H9 (cell line): ENCODE data around the gene SMIM41. TPM values are rescaled to one million over a fixed set of nuclear protein-coding genes. Genes with fewer than 3 reads are reported as not detected.

Source experiments
- DNase-seq: peaks from one replicate; pipeline ENCODE4 v3.0.0-alpha.2; 2017
- H2AFZ ChIP-seq: one replicate; pipeline ENCODE4 v1.6.1; 2013; ENCODE audit warnings: mild to moderate bottlenecking, low read length, control low read depth, moderate library complexity
- H2AK5ac ChIP-seq: 2 replicates; pipeline ENCODE4 v1.6.1; 2013; ENCODE audit warnings: low read length, control low read depth, mixed read lengths; ENCODE audit not compliant: insufficient read length
- H2BK120ac ChIP-seq: one replicate; pipeline ENCODE4 v1.6.1; 2013; ENCODE audit warnings: low read depth, mild to moderate bottlenecking, low read length, control low read depth, inconsistent platforms; ENCODE audit not compliant: poor library complexity, severe bottlenecking
- H2BK12ac ChIP-seq: 2 replicates; pipeline ENCODE4 v1.6.1; 2013; ENCODE audit warnings: low read length, control low read depth, mixed read lengths, low read depth; ENCODE audit not compliant: insufficient read length
- H2BK15ac ChIP-seq: 2 replicates; pipeline ENCODE4 v1.6.1; 2013; ENCODE audit warnings: low read depth, low read length, control low read depth
- H2BK20ac ChIP-seq: one replicate; pipeline ENCODE4 v1.6.1; 2013; ENCODE audit warnings: low read depth, mild to moderate bottlenecking, low read length, control low read depth, inconsistent platforms; ENCODE audit not compliant: poor library complexity, severe bottlenecking
- H2BK5ac ChIP-seq: 2 replicates; pipeline ENCODE4 v1.6.1; 2013; ENCODE audit warnings: low read length, control low read depth, mixed read lengths; ENCODE audit not compliant: insufficient read length
- H3K14ac ChIP-seq: 2 replicates; pipeline ENCODE4 v1.6.1; 2013; ENCODE audit warnings: low read length, control low read depth; ENCODE audit not compliant: insufficient read depth
- H3K18ac ChIP-seq: 2 replicates; pipeline ENCODE4 v1.6.1; 2013; ENCODE audit warnings: low read depth, mild to moderate bottlenecking, mixed read lengths, low read length, control low read depth; ENCODE audit not compliant: insufficient read length
- H3K23ac ChIP-seq: 2 replicates; pipeline ENCODE4 v1.6.1; 2013; ENCODE audit warnings: low read length, control low read depth, mixed read lengths, low read depth; ENCODE audit not compliant: insufficient read length
- H3K23me2 ChIP-seq: 2 replicates; pipeline ENCODE4 v1.6.1; 2013; ENCODE audit warnings: low read depth, mild to moderate bottlenecking, mixed read lengths, low read length, control low read depth; ENCODE audit not compliant: insufficient read length, poor library complexity, severe bottlenecking
- H3K27ac ChIP-seq: 2 replicates; pipeline ENCODE4 v1.5.1; 2013; ENCODE audit warnings: low read length, control low read depth, mixed read lengths, low read depth; ENCODE audit not compliant: insufficient read length
- H3K27me3 ChIP-seq: 2 replicates; pipeline ENCODE4 v1.6.1; 2013; ENCODE audit warnings: low read length, control low read depth, inconsistent platforms; ENCODE audit not compliant: insufficient read depth
- H3K4ac ChIP-seq: 2 replicates; pipeline ENCODE4 v1.6.1; 2013; ENCODE audit warnings: low read depth, mild to moderate bottlenecking, control low read depth, inconsistent platforms, low read length, moderate library complexity
- H3K4me1 ChIP-seq: 2 replicates; pipeline ENCODE4 v1.6.1; 2013; ENCODE audit warnings: low read length, control low read depth, inconsistent platforms; ENCODE audit not compliant: insufficient read depth
- H3K4me2 ChIP-seq: 2 replicates; pipeline ENCODE4 v1.6.1; 2013; ENCODE audit warnings: low read length, control low read depth, mixed read lengths; ENCODE audit not compliant: insufficient read length, insufficient read depth
- H3K56ac ChIP-seq: 2 replicates; pipeline ENCODE4 v1.6.1; 2013; ENCODE audit warnings: low read depth, mild to moderate bottlenecking, mixed read lengths, low read length, control low read depth; ENCODE audit not compliant: insufficient read length
- H3K79me1 ChIP-seq: 2 replicates; pipeline ENCODE4 v1.6.1; 2013; ENCODE audit warnings: low read depth, mild to moderate bottlenecking, moderate library complexity, low read length, control low read depth, inconsistent platforms; ENCODE audit not compliant: insufficient read depth, poor library complexity, severe bottlenecking
- H3K79me2 ChIP-seq: 2 replicates; pipeline ENCODE4 v1.6.1; 2013; ENCODE audit warnings: low read length, control low read depth, inconsistent platforms; ENCODE audit not compliant: insufficient read depth
- H3K9ac ChIP-seq: 2 replicates; pipeline ENCODE4 v1.6.1; 2013; ENCODE audit warnings: low read length, control low read depth, mixed read lengths; ENCODE audit not compliant: insufficient read length; ENCODE audit errors: extremely low read depth
- H3K9me3 ChIP-seq: one replicate; pipeline ENCODE4 v1.6.1; 2013; ENCODE audit warnings: low read depth, low read length, inconsistent platforms; ENCODE audit not compliant: control insufficient read depth
- H3T11ph ChIP-seq: one replicate; pipeline ENCODE4 v1.6.1; 2013; ENCODE audit warnings: mild to moderate bottlenecking, low read length, control low read depth, inconsistent platforms
- H4K20me1 ChIP-seq: one replicate; pipeline ENCODE4 v1.6.1; 2013; ENCODE audit not compliant: control insufficient read depth, insufficient read length, insufficient read depth
- H4K5ac ChIP-seq: 2 replicates; pipeline ENCODE4 v1.6.1; 2013; ENCODE audit warnings: low read depth, mild to moderate bottlenecking, mixed read lengths, low read length, control low read depth; ENCODE audit not compliant: insufficient read length
- H4K8ac ChIP-seq: replicated peaks from 2 replicates; pipeline ENCODE4 v1.6.1; 2013; ENCODE audit warnings: low read length, control low read depth, mixed read lengths, low read depth; ENCODE audit not compliant: insufficient read length
- H4K91ac ChIP-seq: 2 replicates; pipeline ENCODE4 v1.6.1; 2013; ENCODE audit warnings: low read depth, mild to moderate bottlenecking, moderate library complexity, mixed read lengths, low read length, control low read depth; ENCODE audit not compliant: insufficient read length
- H3K27ac Mint-ChIP-seq, 3 experiments: 2 replicates in 2 of 3; 3 replicates in 1 of 3; pipeline ENCODE4 v1.8.0; 2020 to 2021; ENCODE audit warnings: mixed read lengths in 3 of 3, mild to moderate bottlenecking in 1 of 3, moderate library complexity in 1 of 3
- H3K27me3 Mint-ChIP-seq: 2 replicates; pipeline ENCODE4 v1.8.0; 2021; ENCODE audit warnings: low read depth, mild to moderate bottlenecking, moderate library complexity, mixed read lengths
- H3K36me3 Mint-ChIP-seq, 3 experiments: 2 replicates in 2 of 3; 3 replicates in 1 of 3; pipeline ENCODE4 v1.8.0; 2020 to 2021; ENCODE audit warnings: low read depth in 3 of 3, mixed read lengths in 3 of 3; ENCODE audit not compliant: insufficient read depth in 1 of 3
- H3K4me1 Mint-ChIP-seq, 2 experiments: 2 replicates each; pipeline ENCODE4 v1.8.0; 2020; ENCODE audit warnings: mixed read lengths in 2 of 2
- H3K4me3 Mint-ChIP-seq, 2 experiments: 2 replicates in 1 of 2; 3 replicates in 1 of 2; pipeline ENCODE4 v1.8.0; 2020 to 2021; ENCODE audit warnings: mild to moderate bottlenecking in 2 of 2, mixed read lengths in 2 of 2, moderate library complexity in 1 of 2
- H3K9me3 Mint-ChIP-seq, 2 experiments: 2 replicates in 1 of 2; 3 replicates in 1 of 2; pipeline ENCODE4 v1.8.0; 2020; ENCODE audit warnings: mild to moderate bottlenecking in 2 of 2, mixed read lengths in 2 of 2, moderate library complexity in 1 of 2
- CTCF ChIP-seq: fragments of 200-600 bp; sonication (generic); conservative IDR thresholded peaks from 3 replicates; pipeline ENCODE4 v1.8.0; 2021; ENCODE audit warnings: antibody characterized with exemption, mild to moderate bottlenecking
- WGBS: extraction: QIAGEN DNeasy Blood & Tissue Kit; methylation state at CpG from one replicate; pipeline ENCODE4 v1.1.7; 2013; ENCODE audit warnings: missing lambda C conversion rate, low lambda C conversion rate, mixed read lengths; ENCODE audit not compliant: insufficient read length; ENCODE audit errors: extremely low coverage; 5-methylcytosine and 5-hydroxymethylcytosine counted together
- total RNA-seq: library from RNA; stranded (reverse); gene quantifications from 2 replicates; pipeline ENCODE4 v1.2.1, GENCODE V29; 2021

The SMIM41 gene
- total RNA-seq, 1 experiment from 2014 or later = not detected

- peak within 1 kb of the TSS; percentile 100 for H3K27ac Mint-ChIP-seq
- Histone ChIP-seq H3K27me3 (no peaks in the 10 kb centered on the region), H3K4ac (no peak within 1 kb of the TSS; the same call in 1 of the 2 replicates), H3T11ph (peak within 1 kb of the TSS; percentile 69), H3K18ac (peak within 1 kb of the TSS; percentile 98), H3K4me1 (no peaks in the 10 kb centered on the region), H2AFZ (no peak within 1 kb of the TSS), H3K23ac (no peak within 1 kb of the TSS), H2BK12ac (peak within 1 kb of the TSS; percentile 87), H2BK5ac (peak within 1 kb of the TSS; percentile 96), H3K14ac (peak within 1 kb of the TSS; percentile 97), H2AK5ac (no peak within 1 kb of the TSS), H2BK20ac (no peak within 1 kb of the TSS), H4K91ac (no peak within 1 kb of the TSS), H3K9ac (peak within 1 kb of the TSS; percentile 90), H3K9me3 (no peaks in the 10 kb centered on the region), H2BK120ac (peak within 1 kb of the TSS; percentile 74), H3K79me1 (no peaks in the 10 kb centered on the region), H3K56ac (no peak within 1 kb of the TSS), H3K79me2 (peaks cover 11% of the 10 kb centered on the region; the same call in 1 of the 2 replicates), H2BK15ac (no peak within 1 kb of the TSS), H4K20me1 (peaks cover 2% of the 10 kb centered on the region), H3K4me2 (peak within 1 kb of the TSS; percentile 98), H3K27ac (no peak within 1 kb of the TSS), H4K5ac (peak within 1 kb of the TSS; percentile 85), H3K23me2 (peaks cover 7% of the 10 kb centered on the region), H4K8ac (no peak within 1 kb of the TSS)
- peaks cover 18 to 26% (median 26%) of the 10 kb centered on the region in 3 experiments; a peak in 6 of 7 replicates for H3K36me3 Mint-ChIP-seq
- peaks cover 15% of the 10 kb centered on the region in 2 experiments for H3K4me1 Mint-ChIP-seq
- peak; percentile 97 for DNase-seq
- no peaks in the 10 kb centered on the region for H3K9me3 Mint-ChIP-seq
- no CpG with 5 or more reads among the region's 60 CpGs for WGBS
- peak within 1 kb of the TSS; percentile 97 to 98 for H3K4me3 Mint-ChIP-seq
- TF ChIP-seq CTCF = peak; percentile 81
- H3K27me3 Mint-ChIP-seq = peaks cover 31% of the 10 kb centered on the region
These were observed 9.9 kb upstream of the SMIM41 start, which contains the start of gene ATG101 for GRCh38 chr12:52069327-52070184. ATG101 (plus strand) TSS chr12:52069978; CDS start chr12:52073651, 3,673 bp downstream.
